SHP77 (cell line): ENCODE measurements around the gene CCDC27.
A peak's percentile ranks its signal among the peaks of the same experiment; 100 is the strongest.

ENCODE experiments used
- DNase-seq, 2 experiments: peaks; one replicate each; lab custom pipeline; 2025; lab: John Stamatoyannopoulos, UW

Gene CCDC27

GRCh38 chr1:3774946-3775489 lies 22.8 kb downstream of the CCDC27 start:
- DNase-seq = peak in 1 of 2 experiments; percentile 51

- peak; percentile 77 to 91 for DNase-seq
Observed at GRCh38 chr1:3775490-3776230, 23.4 kb downstream of the CCDC27 start.

GRCh38 chr1:3776231-3776961 lies 24.1 kb downstream of the CCDC27 start:
- DNase-seq = no peak

- DNase-seq = no peak
Observed at GRCh38 chr1:3777078-3777547, 24.9 kb downstream of the CCDC27 start.

- DNase-seq = no peak
Observed at GRCh38 chr1:3777647-3778589, 25.7 kb downstream of the CCDC27 start.

GRCh38 chr1:3778590-3779264 lies 26.5 kb downstream of the CCDC27 start:
- DNase-seq = no peak

- no peak for DNase-seq
Observed at GRCh38 chr1:3779265-3779911, 27.1 kb downstream of the CCDC27 start.

GRCh38 chr1:3779912-3780416 lies 27.7 kb downstream of the CCDC27 start:
- no peak for DNase-seq

- no peak for DNase-seq
Observed at GRCh38 chr1:3780901-3781300, 28.7 kb downstream of the CCDC27 start.

GRCh38 chr1:3783651-3784474 lies 31.6 kb downstream of the CCDC27 start:
- DNase-seq = no peak

- DNase-seq = no peak
Observed at GRCh38 chr1:3785045-3785444, 32.8 kb downstream of the CCDC27 start.

- no peak for DNase-seq
Observed at GRCh38 chr1:3785456-3786157, 33.4 kb downstream of the CCDC27 start.

GRCh38 chr1:3786468-3787348 lies 34.5 kb downstream of the CCDC27 start:
- DNase-seq = no peak

- no peak for DNase-seq
Observed at GRCh38 chr1:3787349-3787715, 35.1 kb downstream of the CCDC27 start.

- no peak for DNase-seq
Observed at GRCh38 chr1:3787745-3788605, 35.7 kb downstream of the CCDC27 start.

GRCh38 chr1:3788756-3789420 lies 36.6 kb downstream of the CCDC27 start:
- no peak for DNase-seq
